Neural progenitor cell (in vitro differentiated cells): ENCODE measurements around the gene RELCH.

Source experiments
- CTCF ChIP-seq: fragments of 200-600 bp; sonication (generic); IDR thresholded peaks from 2 replicates; pipeline ENCODE4 v1.5.1; 2017; ENCODE audit warnings: antibody characterized with exemption, mild to moderate bottlenecking
- EZH2 ChIP-seq: fragments of 200-600 bp; sonication (generic); IDR thresholded peaks from 2 replicates; pipeline ENCODE4 v1.6.1; 2017; ENCODE audit warnings: antibody characterized with exemption, mild to moderate bottlenecking, moderate library complexity

- no peak for TF ChIP-seq EZH2
- TF ChIP-seq CTCF: peak; percentile 42
Observed at GRCh38 chr18:62196079-62196478, 9.0 kb downstream of the RELCH start.
